ENCODE results near the gene CHRNB1.

CHRNB1 gene

GRCh38 chr17:7426203-7426863 is 18.5 kb upstream of the CHRNB1 start:
- no peaks in the 10 kb centered on the region for H3K9me3 ChIP-seq
- TF ChIP-seq Cebpa-rat (IDR thresholded peaks at IDR 0.05): no peak
- no peaks in the 10 kb centered on the region for H3K27me3 ChIP-seq
- no peak overlapping the region for H3K4me3 ChIP-seq
- no peaks in the 10 kb centered on the region for H3K36me3 ChIP-seq
- H3K9ac ChIP-seq: no peak overlapping the region
- peaks cover 8% of the 10 kb centered on the region for H3K4me1 ChIP-seq
- no peak overlapping the region for H3K27ac ChIP-seq
- H4K20me1 ChIP-seq: no peaks in the 10 kb centered on the region
- no peak overlapping the region for H3K4me2 ChIP-seq

- Histone ChIP-seq H3K4me2 (no peak overlapping the region), H3K36me3 (no peaks in the 10 kb centered on the region), H3K9me3 (no peaks in the 10 kb centered on the region), H3K27ac (no peak overlapping the region), H3K4me1 (peaks cover 8% of the 10 kb centered on the region), H3K27me3 (no peaks in the 10 kb centered on the region), H4K20me1 (no peaks in the 10 kb centered on the region), H3K9ac (no peak overlapping the region), H3K4me3 (no peak overlapping the region)
- TF ChIP-seq Cebpa-rat (IDR thresholded peaks at IDR 0.05): no peak
Measured at GRCh38 chr17:7426896-7427489, 17.9 kb upstream of the CHRNB1 start.

GRCh38 chr17:7427549-7427948 is 17.3 kb upstream of the CHRNB1 start:
- Histone ChIP-seq H3K4me1 (peaks cover 8% of the 10 kb centered on the region), H3K27ac (no peak overlapping the region), H3K36me3 (no peaks in the 10 kb centered on the region), H3K4me3 (no peak overlapping the region), H4K20me1 (no peaks in the 10 kb centered on the region), H3K9ac (no peak overlapping the region), H3K4me2 (no peak overlapping the region), H3K9me3 (no peaks in the 10 kb centered on the region), H3K27me3 (no peaks in the 10 kb centered on the region)
- TF ChIP-seq Cebpa-rat (IDR thresholded peaks at IDR 0.05): no peak

DNA sequence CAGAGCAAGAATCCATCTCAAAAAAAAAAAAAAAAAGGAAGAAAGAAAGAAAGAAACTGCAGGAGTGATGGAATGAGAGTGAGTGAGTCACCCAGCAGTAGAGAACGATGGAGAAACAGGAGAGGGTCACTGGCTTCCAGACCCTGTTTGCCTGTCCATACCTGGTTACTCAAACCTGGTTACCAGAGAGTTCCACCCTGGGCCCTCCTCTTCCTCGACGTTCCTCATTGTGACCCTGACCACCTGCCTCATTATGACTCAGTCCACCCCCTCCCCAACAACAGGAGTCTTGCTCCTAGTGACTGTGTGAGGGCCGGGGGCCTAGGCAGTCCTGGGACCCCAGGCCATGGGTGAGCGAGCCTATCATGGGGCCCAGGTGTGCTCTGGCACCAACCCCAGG is 16.3 kb upstream of the CHRNB1 start, which contains the start of gene SPEM3:
Gene SPEM3, plus strand, starts transcription at position 301 of the 400 bp plus-strand sequence. Its CDS starts 46 bp downstream, at position 347.
- H3K27ac ChIP-seq: no peak within 1 kb of the TSS
- no peaks in the 10 kb centered on the region for H3K27me3 ChIP-seq
- H3K4me2 ChIP-seq: no peak within 1 kb of the TSS
- H3K9me3 ChIP-seq: no peaks in the 10 kb centered on the region
- no peaks in the 10 kb centered on the region for H4K20me1 ChIP-seq
- TF ChIP-seq Cebpa-rat (IDR thresholded peaks at IDR 0.05): no peak
- no peaks in the 10 kb centered on the region for H3K36me3 ChIP-seq
- H3K9ac ChIP-seq: no peak within 1 kb of the TSS
- peaks cover 8% of the 10 kb centered on the region for H3K4me1 ChIP-seq
- no peak within 1 kb of the TSS for H3K4me3 ChIP-seq

GRCh38 chr17:7429722-7430121 is 15.1 kb upstream of the CHRNB1 start:
- H3K27ac ChIP-seq: no peak overlapping the region
- no peaks in the 10 kb centered on the region for H3K9me3 ChIP-seq
- H3K9ac ChIP-seq: no peak overlapping the region
- H3K4me3 ChIP-seq: no peak overlapping the region
- no peaks in the 10 kb centered on the region for H3K27me3 ChIP-seq
- TF ChIP-seq Cebpa-rat (IDR thresholded peaks at IDR 0.05): no peak
- no peak overlapping the region for H3K4me2 ChIP-seq
- no peaks in the 10 kb centered on the region for H3K36me3 ChIP-seq
- no peaks in the 10 kb centered on the region for H4K20me1 ChIP-seq
- H3K4me1 ChIP-seq: peaks cover 3% of the 10 kb centered on the region

DNA sequence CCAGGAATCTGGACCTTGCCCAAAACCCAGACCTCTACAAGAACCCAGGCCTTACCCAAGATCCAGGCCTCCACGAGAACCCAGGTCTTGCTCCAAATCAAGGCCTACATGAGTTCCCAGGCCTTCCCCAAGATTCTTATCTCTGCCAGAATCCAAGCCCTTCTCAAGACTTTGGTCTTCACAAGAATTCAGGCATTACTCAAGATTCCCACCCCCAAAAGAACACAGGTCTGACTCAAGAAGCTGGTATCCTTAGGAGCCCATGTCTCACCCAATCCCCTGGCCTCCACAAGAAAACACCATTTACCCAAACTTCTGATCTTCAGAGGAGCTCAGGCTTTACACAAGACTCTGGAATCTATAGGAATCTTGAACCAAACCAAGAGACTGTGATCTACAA is 13.6 kb upstream of the CHRNB1 start:
- no peak overlapping the region for H3K27ac ChIP-seq
- no peak for TF ChIP-seq Cebpa-rat (IDR thresholded peaks at IDR 0.05)
- H4K20me1 ChIP-seq: peaks cover under 1% of the 10 kb centered on the region; the same call in 1 of the 2 replicates

GRCh38 chr17:7432296-7432695 is 12.6 kb upstream of the CHRNB1 start:
- H3K27ac ChIP-seq: no peak overlapping the region
- TF ChIP-seq Cebpa-rat (IDR thresholded peaks at IDR 0.05): no peak
- H3K27me3 ChIP-seq: peaks cover 3% of the 10 kb centered on the region; the same call in 1 of the 2 replicates
- H3K4me2 ChIP-seq: no peak overlapping the region
- no peaks in the 10 kb centered on the region for H3K9me3 ChIP-seq
- peaks cover 12% of the 10 kb centered on the region for H4K20me1 ChIP-seq
- no peaks in the 10 kb centered on the region for H3K36me3 ChIP-seq
- H3K9ac ChIP-seq: no peak overlapping the region
- H3K4me3 ChIP-seq: no peak overlapping the region
- H3K4me1 ChIP-seq: peaks cover 14% of the 10 kb centered on the region

More for the DNA sequence above, 13.6 kb upstream of the CHRNB1 start:
- H3K4me3 ChIP-seq: no peak overlapping the region
- H3K4me1 ChIP-seq: peaks cover 3% of the 10 kb centered on the region
- H3K4me2 ChIP-seq: no peak overlapping the region
- no peaks in the 10 kb centered on the region for H3K27me3 ChIP-seq
- no peaks in the 10 kb centered on the region for H3K36me3 ChIP-seq
- no peaks in the 10 kb centered on the region for H3K9me3 ChIP-seq
- no peak overlapping the region for H3K9ac ChIP-seq

GRCh38 chr17:7435676-7436555 is 8.9 kb upstream of the CHRNB1 start:
- Histone ChIP-seq H3K9me3 (no peaks in the 10 kb centered on the region), H3K36me3 (no peaks in the 10 kb centered on the region), H4K20me1 (peaks cover 48% of the 10 kb centered on the region), H3K4me2 (peak overlapping the region; percentile 93), H3K27me3 (peaks cover 39% of the 10 kb centered on the region), H3K27ac (peak overlapping the region; percentile 52), H3K4me3 (peak overlapping the region; percentile 76), H3K9ac (peak overlapping the region; percentile 73), H3K4me1 (peaks cover 48% of the 10 kb centered on the region)
- no peak for TF ChIP-seq Cebpa-rat (IDR thresholded peaks at IDR 0.05)

GRCh38 chr17:7436556-7437368 is 8.1 kb upstream of the CHRNB1 start:
- H3K36me3 ChIP-seq: no peaks in the 10 kb centered on the region
- no peaks in the 10 kb centered on the region for H3K9me3 ChIP-seq
- no peak overlapping the region for H3K27ac ChIP-seq
- peak overlapping the region; percentile 76 for H3K4me3 ChIP-seq
- peaks cover 48% of the 10 kb centered on the region for H3K4me1 ChIP-seq
- H3K9ac ChIP-seq: peak overlapping the region; percentile 73
- H3K4me2 ChIP-seq: peak overlapping the region; percentile 93
- no peak for TF ChIP-seq Cebpa-rat (IDR thresholded peaks at IDR 0.05)
- peaks cover 48% of the 10 kb centered on the region for H3K27me3 ChIP-seq
- peaks cover 56% of the 10 kb centered on the region for H4K20me1 ChIP-seq
